Measurements from ENCODE around the gene TRIM59.

The TRIM59 gene

DNA sequence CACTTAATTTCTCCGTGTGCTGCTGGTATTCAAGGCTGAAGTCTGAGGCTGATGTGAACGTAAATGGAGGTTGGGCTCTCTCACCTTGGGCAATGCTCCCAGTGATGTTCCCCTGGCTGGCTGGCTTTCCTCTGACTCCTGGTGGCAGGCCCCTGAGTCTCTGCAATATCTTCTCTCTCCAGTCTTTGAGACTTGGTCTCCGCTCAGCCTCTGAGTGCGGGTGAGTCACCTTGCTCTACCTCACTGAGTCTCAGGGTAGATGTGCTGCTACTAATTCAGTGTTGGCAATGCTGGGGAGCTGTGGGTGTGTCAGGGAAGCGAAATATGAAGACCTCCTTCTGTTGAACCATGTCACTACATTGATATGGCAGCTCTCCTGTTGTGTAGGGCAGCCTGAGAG, 31.3 kb upstream of the TRIM59 start:
- TF ChIP-seq, protein P1, sequence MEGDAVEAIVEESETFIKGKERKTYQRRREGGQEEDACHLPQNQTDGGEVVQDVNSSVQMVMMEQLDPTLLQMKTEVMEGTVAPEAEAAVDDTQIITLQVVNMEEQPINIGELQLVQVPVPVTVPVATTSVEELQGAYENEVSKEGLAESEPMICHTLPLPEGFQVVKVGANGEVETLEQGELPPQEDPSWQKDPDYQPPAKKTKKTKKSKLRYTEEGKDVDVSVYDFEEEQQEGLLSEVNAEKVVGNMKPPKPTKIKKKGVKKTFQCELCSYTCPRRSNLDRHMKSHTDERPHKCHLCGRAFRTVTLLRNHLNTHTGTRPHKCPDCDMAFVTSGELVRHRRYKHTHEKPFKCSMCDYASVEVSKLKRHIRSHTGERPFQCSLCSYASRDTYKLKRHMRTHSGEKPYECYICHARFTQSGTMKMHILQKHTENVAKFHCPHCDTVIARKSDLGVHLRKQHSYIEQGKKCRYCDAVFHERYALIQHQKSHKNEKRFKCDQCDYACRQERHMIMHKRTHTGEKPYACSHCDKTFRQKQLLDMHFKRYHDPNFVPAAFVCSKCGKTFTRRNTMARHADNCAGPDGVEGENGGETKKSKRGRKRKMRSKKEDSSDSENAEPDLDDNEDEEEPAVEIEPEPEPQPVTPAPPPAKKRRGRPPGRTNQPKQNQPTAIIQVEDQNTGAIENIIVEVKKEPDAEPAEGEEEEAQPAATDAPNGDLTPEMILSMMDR (IDR thresholded peaks at IDR 0.05; ENCODE audit: insufficient read depth, low read depth, low read length, missing control alignments), result no peak
- DNase-seq (ENCODE audit: low read depth), result no peak
- no peak overlapping the region for H3K4me3 ChIP-seq (ENCODE audit: low read depth, low read length)

DNA sequence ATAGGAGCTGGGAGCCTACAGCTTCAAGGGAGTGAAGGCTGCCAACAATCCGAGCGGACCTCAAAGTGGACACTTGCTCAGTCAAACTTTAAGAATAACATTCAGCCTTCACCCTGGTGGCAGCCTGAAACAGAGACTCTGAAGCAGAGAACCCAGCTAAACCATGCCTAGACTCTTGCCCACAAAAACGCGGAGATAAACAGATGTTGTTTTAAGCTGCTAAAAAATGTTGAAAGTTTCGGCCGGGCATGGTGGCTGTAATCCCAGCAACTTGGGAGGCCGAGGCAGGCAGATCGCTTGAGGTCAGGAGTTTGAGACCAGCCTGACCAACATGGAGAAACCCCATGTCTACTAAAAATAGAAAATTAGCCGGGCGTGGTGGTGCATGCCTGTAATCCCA, 29.8 kb upstream of the TRIM59 start:
- no peak for DNase-seq (ENCODE audit: low read depth)
- TF ChIP-seq, protein P1 (IDR thresholded peaks at IDR 0.05; ENCODE audit: insufficient read depth, low read depth, low read length, missing control alignments), result no peak
- H3K4me3 ChIP-seq (ENCODE audit: low read depth, low read length), result no peak overlapping the region

DNA sequence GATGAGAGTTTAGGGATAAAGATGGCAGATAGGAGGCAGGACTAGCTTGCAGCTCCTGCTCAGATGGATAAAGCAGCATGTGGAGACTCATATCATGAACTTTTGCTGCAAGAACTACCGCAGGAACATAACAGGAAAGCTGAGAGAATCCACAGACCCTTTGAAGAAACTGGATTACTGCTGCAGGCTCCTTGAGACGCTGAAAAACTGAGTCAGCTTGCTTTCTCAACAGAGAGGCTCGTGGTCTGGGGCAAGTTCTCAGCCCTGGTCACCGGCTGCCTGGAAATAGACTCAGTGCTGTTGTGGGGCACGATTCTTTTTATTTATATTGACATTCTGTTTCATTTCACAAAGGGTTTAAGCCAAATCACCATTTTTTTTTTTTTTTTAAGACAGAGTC, 28.8 kb upstream of the TRIM59 start:
- TF ChIP-seq, protein P1 (IDR thresholded peaks at IDR 0.05; ENCODE audit: insufficient read depth, low read depth, low read length, missing control alignments), result no peak
- H3K4me3 ChIP-seq (ENCODE audit: low read depth, low read length), result no peak overlapping the region
- DNase-seq (ENCODE audit: low read depth), result no peak

DNA sequence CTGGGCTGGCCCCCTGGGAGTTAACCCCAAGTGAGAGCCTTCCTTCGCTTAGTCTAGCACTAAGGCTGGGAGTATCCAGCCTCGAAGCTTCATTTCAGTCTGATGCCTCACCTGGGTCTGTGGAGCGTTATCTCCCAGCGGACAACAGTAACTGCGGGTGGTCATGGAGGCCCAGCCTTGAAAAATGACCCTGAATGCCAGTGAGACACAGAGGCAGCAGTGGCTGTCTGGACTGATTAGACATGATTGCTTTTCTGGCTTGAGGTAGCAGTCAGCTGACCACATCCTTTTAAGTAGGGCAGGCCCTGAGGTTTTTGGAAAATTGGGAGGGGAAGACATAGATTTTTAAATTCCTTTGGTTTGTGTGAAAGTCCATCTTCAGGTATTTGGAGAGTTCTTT, 28.2 kb upstream of the TRIM59 start:
- H3K4me3 ChIP-seq (ENCODE audit: low read depth, low read length), result no peak overlapping the region
- TF ChIP-seq, protein P1 (IDR thresholded peaks at IDR 0.05; ENCODE audit: insufficient read depth, low read depth, low read length, missing control alignments), result no peak
- no peak for DNase-seq (ENCODE audit: low read depth)

DNA sequence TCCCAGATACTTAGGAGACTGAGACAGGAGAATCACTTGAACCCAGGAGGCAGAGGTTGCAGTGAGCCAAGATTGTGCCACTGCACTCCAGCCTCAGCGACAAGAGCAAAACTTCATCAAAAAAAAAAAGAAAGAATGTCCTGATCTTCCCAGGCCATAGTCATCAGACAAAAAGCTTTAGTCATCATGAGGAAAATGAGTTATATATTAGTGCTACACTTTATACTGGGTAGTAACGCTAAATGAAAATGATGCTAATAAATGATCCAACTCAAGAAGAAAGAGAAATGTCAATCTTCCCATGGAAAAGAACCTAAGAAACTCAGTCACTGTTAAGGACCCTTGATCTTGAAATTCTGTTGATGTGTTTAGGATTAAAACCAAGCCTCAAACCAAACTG, 26.3 kb upstream of the TRIM59 start:
- TF ChIP-seq, protein P1 (IDR thresholded peaks at IDR 0.05; ENCODE audit: insufficient read depth, low read depth, low read length, missing control alignments), result no peak
- DNase-seq (ENCODE audit: low read depth), result no peak
- no peak overlapping the region for H3K4me3 ChIP-seq (ENCODE audit: low read depth, low read length)

DNA sequence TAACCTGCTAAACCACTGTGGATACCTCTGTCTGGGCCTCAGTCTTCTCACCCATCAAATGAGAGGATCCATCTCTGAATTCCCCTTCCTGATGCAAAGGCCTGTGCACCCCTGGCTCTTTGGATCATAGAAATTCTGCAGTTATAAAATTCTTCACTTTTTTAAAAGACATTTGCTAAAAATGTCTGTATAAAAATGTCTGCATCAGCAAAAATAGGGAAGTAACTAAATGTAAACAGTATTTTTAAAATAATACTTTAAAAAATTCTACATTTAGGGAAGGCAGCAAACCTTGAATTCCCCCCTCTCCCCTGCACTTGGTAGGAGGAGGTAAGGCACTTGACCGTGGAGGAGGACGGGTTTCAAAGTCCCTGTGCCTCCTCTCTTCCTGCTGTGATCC, 25.6 kb upstream of the TRIM59 start:
- no peak overlapping the region for H3K4me3 ChIP-seq (ENCODE audit: low read depth, low read length)
- DNase-seq (ENCODE audit: low read depth), result no peak

DNA sequence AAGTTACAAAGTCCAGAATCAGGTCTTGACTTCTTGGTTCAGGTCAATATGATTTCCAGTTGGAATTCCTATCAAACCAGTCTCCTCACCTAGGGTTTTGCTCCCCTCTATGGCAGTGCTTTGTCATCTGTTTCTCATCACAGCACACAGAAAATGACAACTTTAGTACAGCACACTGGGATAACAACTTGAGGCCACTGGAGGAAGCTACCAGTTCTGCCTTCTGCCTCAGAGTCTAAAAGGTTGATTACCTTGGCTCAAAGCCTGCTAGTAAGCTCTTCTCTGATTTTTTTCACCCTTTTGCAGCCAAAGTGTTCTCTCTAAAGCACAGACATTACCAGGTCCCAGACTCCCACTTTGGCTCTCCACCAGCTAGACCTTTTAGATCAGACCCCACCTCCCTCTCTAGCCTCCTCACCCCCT, 24.8 kb upstream of the TRIM59 start:
- TF ChIP-seq, protein P1 (IDR thresholded peaks at IDR 0.05; ENCODE audit: insufficient read depth, low read depth, low read length, missing control alignments), result no peak
- no peak for DNase-seq (ENCODE audit: low read depth)
- H3K4me3 ChIP-seq (ENCODE audit: low read depth, low read length), result no peak overlapping the region

More for the DNA sequence above, 25.6 kb upstream of the TRIM59 start:
- TF ChIP-seq, protein P1 (IDR thresholded peaks at IDR 0.05; ENCODE audit: insufficient read depth, low read depth, low read length, missing control alignments), result no peak

All from GM12865 (cell line).